K562 (cell line): ENCODE measurements around the gene RNF217. TPM values are rescaled to one million over a fixed set of nuclear protein-coding genes. Genes with fewer than 3 reads are reported as not detected.

Experiments used
- ATAC-seq: fragments of 200-7000 bp; cut with Tn5 transposase; 3 replicates; pipeline ENCODE4 v1.9.1; 2020; ENCODE audit warnings: moderate library complexity
- BruUV-seq: library from RNA; stranded (reverse); fragments of 400-500 nt; replicated peaks from 2 replicates; lab custom pipeline; 2021; lab: Mats Ljungman, UMichigan
- CTCF ChIA-PET: fragments of 300-600 bp; formaldehyde crosslinking; extraction: SDS; loops from one replicate; lab custom pipeline; 2021; ENCODE audit warnings: low intra/inter-chr PET ratio; lab: Yijun Ruan, JAX
- POLR2A ChIA-PET: fragments of 300-600, 350-650 bp; sonication (Branson Sonifier 250); formaldehyde crosslinking; extraction: SDS; loops from one replicate; lab custom pipeline; 2021; ENCODE audit warnings: antibody characterized with exemption, inconsistent platforms; lab: Yijun Ruan, JAX
- DNase-seq, 4 experiments: peaks; one replicate each; pipeline versions ENCODE4 v3.0.0 to v3.0.0-alpha.2; 2011 to 2018; ENCODE audit warnings: low spot score in 3 of 4, mixed read lengths in 3 of 4; ENCODE audit errors: extremely low read depth in 1 of 4
- FAIRE-seq: peaks from 2 replicates; lab custom pipeline; 2011; peaks lifted over from hg19 to GRCh38; lab: Jason Lieb, UNC
- H2AFZ ChIP-seq: 2 replicates; pipeline ENCODE4 v1.6.0; 2011; ENCODE audit warnings: low read depth, low read length, control low read depth, inconsistent platforms
- H3K27ac ChIP-seq: fragments of 200-600 bp; 3 replicates; pipeline ENCODE4 v1.8.0; 2011; ENCODE audit warnings: low read depth, mild to moderate bottlenecking, control low read depth, inconsistent platforms, low read length, moderate library complexity, mixed read lengths; ENCODE audit errors: extremely low read depth
- H3K27me3 ChIP-seq, 2 experiments: fragments of 300-600 bp in 1 of 2; 2 replicates in 1 of 2; 3 replicates in 1 of 2; pipeline versions ENCODE4 v1.6.0 to v1.8.0; 2011; ENCODE audit warnings: inconsistent platforms in 2 of 2, low read length in 2 of 2, mild to moderate bottlenecking in 1 of 2, mixed read lengths in 1 of 2, moderate library complexity in 1 of 2; ENCODE audit not compliant: control insufficient read depth in 2 of 2, insufficient read depth in 2 of 2
- H3K36me3 ChIP-seq: fragments of 300-600 bp; 3 replicates; pipeline ENCODE4 v1.8.0; 2011; ENCODE audit warnings: mild to moderate bottlenecking, low read length, inconsistent platforms; ENCODE audit not compliant: control insufficient read depth, insufficient read depth
- H3K4me1 ChIP-seq, 2 experiments: fragments of 200-600 bp in 1 of 2; replicated peaks in 1 of 2; 2 replicates in 1 of 2; 3 replicates in 1 of 2; pipeline versions ENCODE4 v1.5.1 to v1.8.0; 2011; ENCODE audit warnings: inconsistent platforms in 2 of 2, low read length in 2 of 2, mild to moderate bottlenecking in 1 of 2, mixed read lengths in 1 of 2, moderate library complexity in 1 of 2; ENCODE audit not compliant: control insufficient read depth in 2 of 2, insufficient read depth in 2 of 2
- H3K4me2 ChIP-seq: 2 replicates; pipeline ENCODE4 v1.6.1; 2011; ENCODE audit warnings: low read length, control low read depth, inconsistent platforms, mixed read lengths; ENCODE audit not compliant: insufficient read depth
- H3K4me3 ChIP-seq: fragments of 200-600 bp; sonication (generic), shearing (Covaris generic); 2 replicates; pipeline ENCODE4 v1.5.1; 2016; ENCODE audit warnings: control low read depth, inconsistent platforms
- H3K79me2 ChIP-seq: fragments of 200-600 bp; 3 replicates; pipeline ENCODE4 v1.8.0; 2011; ENCODE audit warnings: low read length, inconsistent platforms; ENCODE audit not compliant: control insufficient read depth, insufficient read depth
- H3K9ac ChIP-seq, 2 experiments: 2 replicates each; pipeline versions ENCODE4 v1.6.0 to v1.6.1; 2011; ENCODE audit warnings: low read depth in 2 of 2, low read length in 2 of 2, control low read depth in 1 of 2, inconsistent platforms in 1 of 2, mild to moderate bottlenecking in 1 of 2, mixed read lengths in 1 of 2; ENCODE audit not compliant: insufficient read depth in 1 of 2
- H3K9me1 ChIP-seq: one replicate; pipeline ENCODE4 v1.6.0; 2011; ENCODE audit warnings: inconsistent platforms, mild to moderate bottlenecking, low read length, moderate library complexity; ENCODE audit not compliant: control insufficient read depth, insufficient read depth
- H3K9me3 ChIP-seq: replicated peaks from 2 replicates; pipeline ENCODE4 v1.5.1; 2011; ENCODE audit warnings: low read depth, low read length, inconsistent platforms; ENCODE audit not compliant: control insufficient read depth, insufficient read depth
- H4K20me1 ChIP-seq: replicated peaks from 2 replicates; pipeline ENCODE4 v1.6.1; 2011; ENCODE audit warnings: low read length, inconsistent platforms, mixed read lengths; ENCODE audit not compliant: control insufficient read depth, insufficient read depth
- JUN ChIP-seq, 2 experiments: sonication (generic) in 1 of 2; formaldehyde crosslinking in 1 of 2; IDR thresholded peaks; 2 replicates each; pipeline versions ENCODE4 v1.6.1 to v1.8.0; 2012 to 2022; ENCODE audit warnings: borderline replicate concordance in 2 of 2, mild to moderate bottlenecking in 2 of 2, improper control_type of control experiment in 1 of 2, low read depth in 1 of 2, low read length in 1 of 2, missing genetic modification reagents in 1 of 2
- MIER1 ChIP-seq: fragments of 450-650 bp; IDR thresholded peaks from 2 replicates; pipeline ENCODE4 v1.6.1; 2016; ENCODE audit warnings: antibody characterized with exemption, mild to moderate bottlenecking, low read depth
- TAF1 ChIP-seq: IDR thresholded peaks from 2 replicates; pipeline ENCODE4 v1.6.1; 2011; ENCODE audit warnings: mild to moderate bottlenecking, low read length, moderate library complexity; ENCODE audit not compliant: insufficient read depth, control insufficient read depth, severe bottlenecking; ENCODE audit errors: extremely low read depth
- WGBS: fragments of 100-300 bp; shearing (Covaris generic); methylation state at CpG from one replicate; pipeline ENCODE4 v1.1.6; 2016; ENCODE audit warnings: low coverage, mixed read lengths; ENCODE audit not compliant: insufficient coverage; ENCODE audit errors: missing lambda C conversion rate; 5-methylcytosine and 5-hydroxymethylcytosine counted together
- in situ Hi-C: fragments of 300-500 bp; cut with MboI; formaldehyde crosslinking; loops from 4 replicates; pipeline ENCODE4 v1.15.0; 2018; ENCODE audit warnings: inconsistent platforms, mixed read lengths
- intact Hi-C: fragments of 100-400 bp; cut with micrococcal nuclease; formaldehyde crosslinking; loops from 2 replicates; pipeline ENCODE4 v1.14.2; 2022
- polyA plus RNA-seq, 8 experiments: library from polyadenylated mRNA; depleted of rRNA in 4 of 8; stranded (reverse) in 5 of 8; unstranded in 3 of 8; fragments of >200 nt; fragmentation: Nextera tagmentation in 2 of 8; fragmentation: Illumina TruSeq in 1 of 8; extraction: Ambion mirVana in 2 of 8; extraction: Trizol in 1 of 8; gene quantifications; 2 replicates each; pipeline versions ENCODE4 v1.2.1 to v1.2.3, GENCODE V29; 2011 to 2014; ENCODE audit warnings: inconsistent platforms in 1 of 8, missing spikeins in 1 of 8
- total RNA-seq, 7 experiments: library from RNA; depleted of rRNA in 6 of 7; stranded (reverse); fragments of >200 nt in 6 of 7; fragmentation: Illumina TruSeq in 2 of 7; extraction: Trizol in 2 of 7; gene quantifications; 2 replicates each; pipeline versions ENCODE4 v1.2.1 to v1.2.3, GENCODE V29; 2011 to 2021; ENCODE audit warnings: low replicate concordance in 1 of 7
- TF ChIP-seq, protein P1 (sequence below), 2 experiments: fragments of 450-650 bp in 1 of 2; IDR thresholded peaks; 2 replicates each; pipeline ENCODE4 v1.6.1; 2011 to 2017; ENCODE audit warnings: low read depth in 2 of 2, antibody characterized with exemption in 1 of 2, borderline replicate concordance in 1 of 2, low read length in 1 of 2, mild to moderate bottlenecking in 1 of 2, mixed read lengths in 1 of 2; ENCODE audit not compliant: control insufficient read depth in 1 of 2
- TF ChIP-seq, protein P2 (sequence below): fragments of 250-450 bp; sonication (Bioruptor Pico); IDR thresholded peaks from 2 replicates; pipeline ENCODE4 v1.6.1; 2021; ENCODE audit warnings: mild to moderate bottlenecking

Gene RNF217
- total and polyA plus RNA-seq, 9 of the 15 experiments (the other 6 are each of a cell fraction or from before 2014, with no cell fraction given) = 2.9 to 25.6 (median 12.0) TPM

DNA sequence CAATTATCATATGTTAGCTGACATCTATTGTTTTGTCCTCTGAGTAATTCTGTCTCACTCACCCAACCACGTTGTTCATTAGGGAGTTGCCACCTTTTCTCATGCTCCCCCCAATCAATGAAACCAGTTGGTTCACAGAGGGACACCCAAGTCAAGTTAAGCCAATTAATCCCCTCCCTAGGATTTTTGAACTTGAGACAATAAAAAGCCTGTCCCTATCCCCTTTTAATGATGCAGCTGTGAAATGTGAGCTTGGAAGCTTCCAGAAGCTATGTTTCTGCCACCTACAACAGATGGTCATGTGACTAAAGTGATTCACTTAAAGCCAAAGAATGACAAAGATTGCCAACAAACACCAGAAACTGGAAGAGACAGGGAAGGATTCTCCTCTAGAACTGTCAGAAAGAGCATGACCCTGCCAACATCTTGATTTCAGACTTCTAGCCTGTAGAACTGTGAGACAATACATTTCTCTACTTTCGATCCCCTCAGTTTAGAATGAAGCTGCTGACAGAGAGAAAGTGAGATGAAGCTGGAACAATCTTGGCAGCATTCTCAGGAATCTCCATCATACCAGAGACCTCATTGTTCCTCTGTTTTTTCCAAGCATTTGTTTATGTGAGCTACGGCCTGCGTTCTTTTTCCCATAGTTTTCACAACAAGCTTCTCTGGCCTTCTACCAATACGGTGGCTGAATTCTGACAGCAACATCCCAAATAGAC is 133.5 kb downstream of the RNF217 start:
- BruUV-seq = no TSS peak
- intact Hi-C loops = no loop called here
- no peak for TF ChIP-seq JUN (IDR thresholded peaks at IDR 0.05; ENCODE audit: borderline replicate concordance, low read depth, low read length)
- no peak for TF ChIP-seq JUN (CRISPR knock-in tag; IDR thresholded peaks at IDR 0.05; ENCODE audit: borderline replicate concordance)
- TF ChIP-seq, protein P1, sequence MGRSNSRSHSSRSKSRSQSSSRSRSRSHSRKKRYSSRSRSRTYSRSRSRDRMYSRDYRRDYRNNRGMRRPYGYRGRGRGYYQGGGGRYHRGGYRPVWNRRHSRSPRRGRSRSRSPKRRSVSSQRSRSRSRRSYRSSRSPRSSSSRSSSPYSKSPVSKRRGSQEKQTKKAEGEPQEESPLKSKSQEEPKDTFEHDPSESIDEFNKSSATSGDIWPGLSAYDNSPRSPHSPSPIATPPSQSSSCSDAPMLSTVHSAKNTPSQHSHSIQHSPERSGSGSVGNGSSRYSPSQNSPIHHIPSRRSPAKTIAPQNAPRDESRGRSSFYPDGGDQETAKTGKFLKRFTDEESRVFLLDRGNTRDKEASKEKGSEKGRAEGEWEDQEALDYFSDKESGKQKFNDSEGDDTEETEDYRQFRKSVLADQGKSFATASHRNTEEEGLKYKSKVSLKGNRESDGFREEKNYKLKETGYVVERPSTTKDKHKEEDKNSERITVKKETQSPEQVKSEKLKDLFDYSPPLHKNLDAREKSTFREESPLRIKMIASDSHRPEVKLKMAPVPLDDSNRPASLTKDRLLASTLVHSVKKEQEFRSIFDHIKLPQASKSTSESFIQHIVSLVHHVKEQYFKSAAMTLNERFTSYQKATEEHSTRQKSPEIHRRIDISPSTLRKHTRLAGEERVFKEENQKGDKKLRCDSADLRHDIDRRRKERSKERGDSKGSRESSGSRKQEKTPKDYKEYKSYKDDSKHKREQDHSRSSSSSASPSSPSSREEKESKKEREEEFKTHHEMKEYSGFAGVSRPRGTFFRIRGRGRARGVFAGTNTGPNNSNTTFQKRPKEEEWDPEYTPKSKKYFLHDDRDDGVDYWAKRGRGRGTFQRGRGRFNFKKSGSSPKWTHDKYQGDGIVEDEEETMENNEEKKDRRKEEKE (IDR thresholded peaks at IDR 0.05; ENCODE audit: borderline replicate concordance in 1 of 2, control insufficient read depth in 1 of 2, low read depth in 2 of 2, low read length in 1 of 2) = no peak
- TF ChIP-seq MIER1 = no peak
- TF ChIP-seq TAF1 = no peak
- TF ChIP-seq, protein P2, sequence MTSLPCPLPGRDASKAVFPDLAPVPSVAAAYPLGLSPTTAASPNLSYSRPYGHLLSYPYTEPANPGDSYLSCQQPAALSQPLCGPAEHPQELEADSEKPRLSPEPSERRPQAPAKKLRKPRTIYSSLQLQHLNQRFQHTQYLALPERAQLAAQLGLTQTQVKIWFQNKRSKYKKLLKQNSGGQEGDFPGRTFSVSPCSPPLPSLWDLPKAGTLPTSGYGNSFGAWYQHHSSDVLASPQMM (CRISPR knock-in tag) = no peak

More for the DNA sequence above, 133.5 kb downstream of the RNF217 start:
- Histone ChIP-seq H4K20me1 (no peaks in the 10 kb centered on the region), H3K4me2 (no peak overlapping the region), H3K9ac (no peak overlapping the region), H3K9me1 (no peaks in the 10 kb centered on the region), H2AFZ (0 out of 2 replicates have a peak overlapping the region, but pooled peaks have one; percentile 13), H3K27me3 (no peaks in the 10 kb centered on the region), H3K79me2 (no peaks in the 10 kb centered on the region), H3K27ac (no peak overlapping the region), H3K36me3 (no peaks in the 10 kb centered on the region; the same call in 1 of the 3 replicates), H3K4me1 (peaks cover 8 to 10% of the 10 kb centered on the region in 2 experiments; a peak in 4 of 5 replicates), H3K9me3 (no peaks in the 10 kb centered on the region), H3K4me3 (no peak overlapping the region)
- no peak for DNase-seq
- WGBS = 86% methylated on average over 5 of the region's 5 CpGs
- ChIA-PET POLR2A (interaction anchor here (1.1 to 1.2 kb wide), 2 partner anchors 12 to 17 kb away, joined by 3 to 7 read pairs; no protein-coding TSS in a partner anchor), CTCF (no interaction called here)
- in situ Hi-C loops = no loop called here
- FAIRE-seq = no peak
- no peak for ATAC-seq
